ENCODE measurements around the gene GPX2. TPM values are rescaled to one million over a fixed set of nuclear protein-coding genes. Genes with fewer than 3 reads are reported as not detected.
A peak's percentile ranks its signal among the peaks of the same experiment; 100 is the strongest.

The GPX2 gene
- total RNA-seq, 1 experiment from 2014 or later, result 188 TPM

DNA sequence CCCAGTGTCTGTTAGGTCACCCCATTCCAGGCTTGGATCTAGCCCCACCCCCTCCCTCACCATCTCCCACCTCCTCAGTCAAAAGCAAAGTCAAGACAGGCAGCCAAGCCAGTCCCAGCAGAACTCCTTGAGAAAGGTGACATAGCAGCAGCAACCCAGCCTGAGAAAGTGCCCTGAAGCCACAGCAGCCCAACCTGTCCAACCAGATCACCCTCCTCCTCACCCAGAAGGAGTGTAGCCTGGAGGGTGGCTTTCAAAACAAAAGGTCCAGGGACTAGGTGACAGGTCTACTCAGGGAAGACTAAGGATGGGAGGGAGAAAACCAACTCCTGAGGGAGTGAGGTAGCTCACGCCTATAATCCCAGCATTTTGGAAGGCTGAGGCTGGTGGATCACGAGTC, 24.4 kb upstream of the GPX2 start:
- no TSS peak for BruUV-seq (replicated peaks)
- H3K4me1 Mint-ChIP-seq (ENCODE audit: low read depth, unreplicated experiment), result peaks cover 52% of the 10 kb centered on the region
- H3K27me3 Mint-ChIP-seq (ENCODE audit: unreplicated experiment), result no peaks in the 10 kb centered on the region
- DNase-seq, result peak; percentile 78
- H3K27ac Mint-ChIP-seq (ENCODE audit: unreplicated experiment), result no peak overlapping the region
- peaks cover 20% of the 10 kb centered on the region for H3K36me3 Mint-ChIP-seq (ENCODE audit: insufficient read depth, unreplicated experiment)
- intact Hi-C loops (cut with micrococcal nuclease; ENCODE audit: unreplicated experiment), result no loop called here
- TF ChIP-seq, protein P1, sequence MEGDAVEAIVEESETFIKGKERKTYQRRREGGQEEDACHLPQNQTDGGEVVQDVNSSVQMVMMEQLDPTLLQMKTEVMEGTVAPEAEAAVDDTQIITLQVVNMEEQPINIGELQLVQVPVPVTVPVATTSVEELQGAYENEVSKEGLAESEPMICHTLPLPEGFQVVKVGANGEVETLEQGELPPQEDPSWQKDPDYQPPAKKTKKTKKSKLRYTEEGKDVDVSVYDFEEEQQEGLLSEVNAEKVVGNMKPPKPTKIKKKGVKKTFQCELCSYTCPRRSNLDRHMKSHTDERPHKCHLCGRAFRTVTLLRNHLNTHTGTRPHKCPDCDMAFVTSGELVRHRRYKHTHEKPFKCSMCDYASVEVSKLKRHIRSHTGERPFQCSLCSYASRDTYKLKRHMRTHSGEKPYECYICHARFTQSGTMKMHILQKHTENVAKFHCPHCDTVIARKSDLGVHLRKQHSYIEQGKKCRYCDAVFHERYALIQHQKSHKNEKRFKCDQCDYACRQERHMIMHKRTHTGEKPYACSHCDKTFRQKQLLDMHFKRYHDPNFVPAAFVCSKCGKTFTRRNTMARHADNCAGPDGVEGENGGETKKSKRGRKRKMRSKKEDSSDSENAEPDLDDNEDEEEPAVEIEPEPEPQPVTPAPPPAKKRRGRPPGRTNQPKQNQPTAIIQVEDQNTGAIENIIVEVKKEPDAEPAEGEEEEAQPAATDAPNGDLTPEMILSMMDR (IDR thresholded peaks at IDR 0.05; ENCODE audit: unreplicated experiment), result no peak
- H3K4me3 Mint-ChIP-seq (ENCODE audit: low read depth, unreplicated experiment), result peak overlapping the region; percentile 26
- H3K9me3 Mint-ChIP-seq (ENCODE audit: low read depth, unreplicated experiment), result no peaks in the 10 kb centered on the region
- CTCF ChIA-PET, result no interaction called here

DNA sequence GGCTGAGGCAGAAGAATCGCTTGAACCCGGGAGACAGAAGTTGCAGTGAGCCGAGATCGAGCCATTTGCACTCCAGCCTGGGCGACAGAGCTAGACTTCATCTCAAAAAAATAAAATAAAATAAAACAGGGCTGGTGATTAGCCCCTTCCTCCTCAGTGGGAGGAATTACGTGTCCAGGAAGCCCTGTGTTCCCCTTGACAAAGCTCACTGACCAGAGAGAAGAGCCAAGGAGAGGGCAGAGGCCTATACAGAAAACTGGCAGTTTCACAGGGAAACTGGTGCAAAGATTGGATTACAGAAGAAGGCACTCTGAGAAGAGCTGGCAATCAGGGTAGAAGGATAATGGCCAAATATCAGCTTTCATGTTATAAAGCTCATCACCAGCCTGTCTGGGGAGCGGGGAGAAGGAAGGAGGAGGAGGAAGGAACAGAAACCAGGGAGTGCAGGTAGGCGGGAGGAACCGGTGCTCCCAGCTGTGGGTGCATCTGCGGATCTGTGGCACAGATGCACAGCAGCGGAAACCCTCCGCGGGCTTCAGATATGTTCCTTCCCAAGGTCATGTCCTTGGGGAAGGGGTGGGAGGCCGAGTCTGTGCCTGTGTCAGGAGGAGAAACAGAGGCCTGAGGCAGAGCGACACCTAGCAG, 22.9 kb upstream of the GPX2 start:
- H3K9me3 Mint-ChIP-seq (ENCODE audit: low read depth, unreplicated experiment), result no peaks in the 10 kb centered on the region

DNA sequence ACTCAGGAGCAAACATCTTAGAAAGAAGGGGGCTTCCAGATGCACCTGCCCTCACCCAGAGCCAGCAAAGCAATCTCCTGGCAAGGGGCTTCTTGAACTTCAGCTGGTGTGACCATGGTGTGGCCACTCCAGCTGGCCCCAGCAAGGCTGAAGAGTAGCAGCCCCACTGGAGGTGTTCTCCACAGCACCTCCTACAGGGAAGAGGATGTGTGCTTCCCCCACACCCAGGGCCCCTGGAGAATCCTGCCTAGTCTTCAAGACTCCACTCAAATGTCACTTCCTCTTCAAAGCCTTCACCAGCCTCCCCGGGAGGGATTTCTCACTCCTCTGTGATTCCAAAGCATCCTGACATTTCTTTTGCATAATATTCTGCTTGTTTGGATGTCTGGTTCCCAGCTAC, 21.1 kb upstream of the GPX2 start:
- Mint-ChIP-seq H3K4me3 (ENCODE audit: low read depth, unreplicated experiment) (no peak overlapping the region), H3K9me3 (ENCODE audit: low read depth, unreplicated experiment) (no peaks in the 10 kb centered on the region), H3K27me3 (ENCODE audit: unreplicated experiment) (no peaks in the 10 kb centered on the region), H3K36me3 (ENCODE audit: insufficient read depth, unreplicated experiment) (peaks cover 10% of the 10 kb centered on the region), H3K4me1 (ENCODE audit: low read depth, unreplicated experiment) (peaks cover 44% of the 10 kb centered on the region), H3K27ac (ENCODE audit: unreplicated experiment) (no peak overlapping the region)
- CTCF ChIA-PET, result interaction anchor here (0.7 kb wide), 1 partner anchor 8 kb away, joined by 4 read pairs; no protein-coding TSS in a partner anchor
- intact Hi-C loops (cut with micrococcal nuclease; ENCODE audit: unreplicated experiment), result no loop called here
- DNase-seq, result no peak
- TF ChIP-seq, protein P1 (IDR thresholded peaks at IDR 0.05; ENCODE audit: unreplicated experiment), result no peak
- BruUV-seq (replicated peaks), result no TSS peak

More for the DNA sequence above, 22.9 kb upstream of the GPX2 start:
- H3K4me3 Mint-ChIP-seq (ENCODE audit: low read depth, unreplicated experiment), result no peak overlapping the region
- peaks cover 46% of the 10 kb centered on the region for H3K4me1 Mint-ChIP-seq (ENCODE audit: low read depth, unreplicated experiment)
- H3K27ac Mint-ChIP-seq (ENCODE audit: unreplicated experiment), result no peak overlapping the region
- no peak for DNase-seq
- H3K27me3 Mint-ChIP-seq (ENCODE audit: unreplicated experiment), result no peaks in the 10 kb centered on the region
- TF ChIP-seq, protein P1 (IDR thresholded peaks at IDR 0.05; ENCODE audit: unreplicated experiment), result no peak
- intact Hi-C loops (cut with micrococcal nuclease; ENCODE audit: unreplicated experiment), result no loop called here
- no TSS peak for BruUV-seq (replicated peaks)
- H3K36me3 Mint-ChIP-seq (ENCODE audit: insufficient read depth, unreplicated experiment), result peaks cover 10% of the 10 kb centered on the region
- CTCF ChIA-PET, result interaction anchor here (1.0 kb wide), 1 partner anchor 55 kb away, joined by 4 read pairs; no protein-coding TSS in a partner anchor

DNA sequence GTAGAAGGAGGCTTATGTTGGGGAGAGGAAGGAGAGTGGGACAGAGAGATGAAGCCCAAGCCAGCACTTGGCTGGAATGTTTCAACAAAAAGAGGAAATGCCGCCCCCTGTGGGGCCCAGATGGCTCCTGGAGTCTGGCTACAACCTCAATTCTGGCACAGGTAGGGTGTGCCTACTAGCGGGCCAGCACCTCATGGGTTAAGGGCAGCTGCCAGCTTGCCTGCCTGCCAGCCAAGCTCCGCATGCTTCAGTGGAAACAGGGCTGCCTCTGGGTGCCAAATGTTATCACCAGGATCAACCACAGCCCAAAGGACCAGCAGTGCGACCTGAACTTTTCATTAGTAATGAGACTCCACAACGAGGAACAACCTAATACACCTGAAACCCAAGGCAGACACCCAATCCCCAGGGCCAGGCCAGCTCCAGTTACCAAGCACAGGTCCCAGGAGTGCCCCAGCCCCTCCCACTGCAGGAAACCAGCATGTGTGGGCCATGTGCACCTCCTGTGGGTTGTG, 18.3 kb upstream of the GPX2 start:
- intact Hi-C loops (cut with micrococcal nuclease; ENCODE audit: unreplicated experiment), result no loop called here
- TF ChIP-seq, protein P1 (IDR thresholded peaks at IDR 0.05; ENCODE audit: unreplicated experiment), result no peak
- CTCF ChIA-PET, result interaction anchor here (0.9 kb wide), 1 partner anchor 50 kb away, joined by 3 read pairs; no protein-coding TSS in a partner anchor

More for the DNA sequence above, 18.3 kb upstream of the GPX2 start:
- Mint-ChIP-seq H3K4me1 (ENCODE audit: low read depth, unreplicated experiment) (peaks cover 20% of the 10 kb centered on the region), H3K27ac (ENCODE audit: unreplicated experiment) (no peak overlapping the region), H3K36me3 (ENCODE audit: insufficient read depth, unreplicated experiment) (peaks cover 3% of the 10 kb centered on the region), H3K4me3 (ENCODE audit: low read depth, unreplicated experiment) (no peak overlapping the region), H3K9me3 (ENCODE audit: low read depth, unreplicated experiment) (no peaks in the 10 kb centered on the region), H3K27me3 (ENCODE audit: unreplicated experiment) (no peaks in the 10 kb centered on the region)
- no peak for DNase-seq
- BruUV-seq (replicated peaks), result no TSS peak
